Activated B cell treated with CpG ODN at 0.5 μM for 24 hours (primary cell): ENCODE data around the gene HMGB3. TPM values are rescaled to one million over a fixed set of nuclear protein-coding genes. Genes with fewer than 3 reads are reported as not detected.
"Not testable (repeated sequence)": the region's sequence is repeated elsewhere in the genome, so short reads cannot be mapped to it uniquely, and the experiment has no call there.

Source experiments
- ATAC-seq: fragments of 200-7000 bp; cut with Tn5 transposase; one replicate; pipeline ENCODE4 v1.10.0; 2021; ENCODE audit warnings: low read depth, mild to moderate bottlenecking, moderate library complexity
- CTCF ChIA-PET: fragments of 350-600 bp; sonication (Branson Sonifier 250); formaldehyde crosslinking; loops from one replicate; lab custom pipeline; 2021; ENCODE audit warnings: antibody characterized with exemption; lab: Charles Lee
- POLR2A ChIA-PET: fragments of 350-600 bp; sonication (Branson Sonifier 250); formaldehyde crosslinking; loops from one replicate; lab custom pipeline; 2021; ENCODE audit warnings: antibody characterized with exemption; lab: Charles Lee
- DNase-seq: peaks from one replicate; pipeline ENCODE4 v3.0.0; 2022
- H3K27ac Mint-ChIP-seq: one replicate; pipeline ENCODE4 v1.8.0; 2020; ENCODE audit warnings: mixed read lengths
- H3K27me3 Mint-ChIP-seq: one replicate; pipeline ENCODE4 v1.8.0; 2021; ENCODE audit warnings: mixed read lengths
- H3K36me3 Mint-ChIP-seq: one replicate; pipeline ENCODE4 v1.8.0; 2021; ENCODE audit warnings: low read depth, mixed read lengths
- H3K4me1 Mint-ChIP-seq: one replicate; pipeline ENCODE4 v1.8.0; 2021; ENCODE audit warnings: mixed read lengths
- H3K4me3 Mint-ChIP-seq: one replicate; pipeline ENCODE4 v1.8.0; 2020; ENCODE audit warnings: mild to moderate bottlenecking, mixed read lengths
- H3K9me3 Mint-ChIP-seq: one replicate; pipeline ENCODE4 v1.8.0; 2020; ENCODE audit warnings: mixed read lengths
- intact Hi-C: fragments of 100-400 bp; cut with micrococcal nuclease; formaldehyde crosslinking; loops from one replicate; pipeline ENCODE4 v1.15.1; 2024
- total RNA-seq: library from RNA; stranded (reverse); gene quantifications from 2 replicates; pipeline ENCODE4 v1.2.3, GENCODE V29; 2022
- TF ChIP-seq, protein P1 (sequence below): fragments of 200-600 bp; IDR thresholded peaks from one replicate; pipeline ENCODE4 v1.8.0; 2022; ENCODE audit warnings: antibody characterized with exemption, mild to moderate bottlenecking

Gene HMGB3
- total RNA-seq, 1 donor from 2014 or later: 2.5 TPM

DNA sequence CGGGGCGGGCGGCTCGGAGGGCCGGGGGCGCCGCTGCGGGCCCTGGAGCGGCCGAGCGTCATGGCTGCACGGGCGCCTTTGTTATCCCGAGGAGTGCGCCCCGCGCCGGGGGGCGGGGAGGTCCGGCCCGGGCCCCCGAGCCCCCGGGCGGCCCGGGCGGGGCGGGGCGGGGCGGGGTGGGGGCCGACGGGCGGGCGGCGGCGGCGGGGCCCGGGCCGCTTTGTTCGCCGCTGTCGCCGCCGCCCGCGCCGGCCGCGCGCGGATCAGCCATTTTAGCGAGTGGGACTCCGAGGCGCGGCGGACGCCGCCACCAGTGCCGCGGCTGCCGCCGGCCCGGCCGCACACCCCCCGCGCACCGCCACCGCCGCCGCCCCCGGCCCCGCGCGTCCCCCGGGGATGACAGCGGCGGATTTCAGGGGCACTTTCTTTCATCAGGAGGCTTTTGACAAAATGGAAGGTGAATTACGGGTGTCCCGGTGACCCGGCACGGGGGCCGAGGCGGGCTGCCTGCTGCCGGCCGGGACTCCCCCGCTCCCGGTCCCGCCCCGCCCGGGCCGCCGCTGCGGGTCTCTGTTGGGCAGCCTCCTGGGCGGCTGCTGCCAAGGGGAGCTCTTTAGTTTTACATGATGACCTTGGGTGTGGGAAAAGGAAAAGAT, 1.2 kb downstream of the HMGB3 start:
- TF ChIP-seq, protein P1, sequence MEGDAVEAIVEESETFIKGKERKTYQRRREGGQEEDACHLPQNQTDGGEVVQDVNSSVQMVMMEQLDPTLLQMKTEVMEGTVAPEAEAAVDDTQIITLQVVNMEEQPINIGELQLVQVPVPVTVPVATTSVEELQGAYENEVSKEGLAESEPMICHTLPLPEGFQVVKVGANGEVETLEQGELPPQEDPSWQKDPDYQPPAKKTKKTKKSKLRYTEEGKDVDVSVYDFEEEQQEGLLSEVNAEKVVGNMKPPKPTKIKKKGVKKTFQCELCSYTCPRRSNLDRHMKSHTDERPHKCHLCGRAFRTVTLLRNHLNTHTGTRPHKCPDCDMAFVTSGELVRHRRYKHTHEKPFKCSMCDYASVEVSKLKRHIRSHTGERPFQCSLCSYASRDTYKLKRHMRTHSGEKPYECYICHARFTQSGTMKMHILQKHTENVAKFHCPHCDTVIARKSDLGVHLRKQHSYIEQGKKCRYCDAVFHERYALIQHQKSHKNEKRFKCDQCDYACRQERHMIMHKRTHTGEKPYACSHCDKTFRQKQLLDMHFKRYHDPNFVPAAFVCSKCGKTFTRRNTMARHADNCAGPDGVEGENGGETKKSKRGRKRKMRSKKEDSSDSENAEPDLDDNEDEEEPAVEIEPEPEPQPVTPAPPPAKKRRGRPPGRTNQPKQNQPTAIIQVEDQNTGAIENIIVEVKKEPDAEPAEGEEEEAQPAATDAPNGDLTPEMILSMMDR: no peak
- H3K27ac Mint-ChIP-seq: no peak overlapping the region
- H3K27me3 Mint-ChIP-seq: peaks cover 11% of the 10 kb centered on the region

DNA sequence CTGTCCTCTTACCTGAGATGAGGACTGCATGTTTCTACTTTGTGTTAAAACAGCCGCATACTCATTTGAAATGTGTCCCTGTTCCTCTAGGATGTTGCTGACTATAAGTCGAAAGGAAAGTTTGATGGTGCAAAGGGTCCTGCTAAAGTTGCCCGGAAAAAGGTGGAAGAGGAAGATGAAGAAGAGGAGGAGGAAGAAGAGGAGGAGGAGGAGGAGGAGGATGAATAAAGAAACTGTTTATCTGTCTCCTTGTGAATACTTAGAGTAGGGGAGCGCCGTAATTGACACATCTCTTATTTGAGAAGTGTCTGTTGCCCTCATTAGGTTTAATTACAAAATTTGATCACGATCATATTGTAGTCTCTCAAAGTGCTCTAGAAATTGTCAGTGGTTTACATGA, 4.6 kb downstream of the HMGB3 start:
- DNase-seq, H3K27ac Mint-ChIP-seq, POLR2A ChIA-PET, ATAC-seq, H3K9me3 Mint-ChIP-seq, H3K4me1 Mint-ChIP-seq, H3K4me3 Mint-ChIP-seq, CTCF ChIA-PET, H3K36me3 Mint-ChIP-seq: not testable (repeated sequence)
- intact Hi-C loops: loop anchor here (10.0 kb wide), 1 partner anchor 1043 kb away; no protein-coding TSS in a partner anchor
- H3K27me3 Mint-ChIP-seq: peaks cover 11% of the 10 kb centered on the region

More for the DNA sequence above, 1.2 kb downstream of the HMGB3 start:
- Mint-ChIP-seq H3K9me3 (no peaks in the 10 kb centered on the region), H3K4me1 (peaks cover 12% of the 10 kb centered on the region), H3K4me3 (peak overlapping the region; percentile 84), H3K36me3 (no peaks in the 10 kb centered on the region)
- DNase-seq (peak; percentile 25), ATAC-seq (no peak)
- ChIA-PET CTCF (no interaction called here), POLR2A (no interaction called here)
- intact Hi-C loops: loop anchor here (10.0 kb wide), 1 partner anchor 1039 kb away; no protein-coding TSS in a partner anchor

DNA sequence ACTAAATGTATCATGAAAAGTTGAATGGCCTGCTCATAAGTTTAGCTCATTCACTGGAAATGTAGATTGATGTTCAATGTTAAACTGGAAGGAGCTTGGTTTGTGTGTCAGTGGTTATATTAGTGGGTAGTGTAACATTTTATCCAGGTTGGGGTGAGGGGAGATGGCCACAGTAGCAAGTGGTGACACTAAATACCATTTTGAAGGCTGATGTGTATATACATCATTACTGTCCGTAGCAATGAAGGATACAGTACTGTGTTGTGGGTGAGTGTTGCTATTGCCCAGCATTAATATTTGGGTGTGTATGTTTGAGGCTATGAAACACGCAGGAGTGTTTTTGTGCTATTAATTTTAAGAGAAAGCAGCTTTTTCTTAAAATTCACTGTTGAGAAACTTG, 6.3 kb downstream of the HMGB3 start:
- Mint-ChIP-seq H3K4me1 (peaks cover 9% of the 10 kb centered on the region), H3K36me3 (no peaks in the 10 kb centered on the region), H3K27ac (no peak overlapping the region), H3K9me3 (no peaks in the 10 kb centered on the region), H3K4me3 (no peak overlapping the region), H3K27me3 (peaks cover 11% of the 10 kb centered on the region)
- no peak for ATAC-seq
- CTCF ChIA-PET: no interaction called here
- DNase-seq: no peak
- intact Hi-C loops: loop anchor here (10.0 kb wide), 1 partner anchor 1045 kb away; no protein-coding TSS in a partner anchor
- POLR2A ChIA-PET: no interaction called here
- TF ChIP-seq, protein P1: no peak

DNA sequence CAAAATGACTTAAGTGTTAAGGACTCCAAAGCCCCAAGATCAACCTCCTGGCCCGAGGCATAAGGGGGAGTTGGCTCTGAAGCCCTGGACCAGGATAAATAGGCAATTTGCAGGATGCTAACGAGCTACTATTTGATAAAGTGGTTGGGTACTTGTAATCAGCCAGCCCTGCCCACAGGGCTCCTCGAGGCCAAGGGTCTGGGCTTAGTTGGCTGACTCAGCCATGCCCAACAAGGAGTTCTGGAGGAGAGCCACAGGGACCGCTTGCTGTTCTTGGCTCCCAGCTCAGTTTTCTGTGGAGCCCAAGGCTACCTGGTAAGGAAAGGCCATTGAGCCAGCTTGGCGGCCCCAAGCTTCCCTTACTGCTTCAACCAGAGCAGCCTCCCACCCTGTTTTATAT, 7.8 kb downstream of the HMGB3 start:
- ATAC-seq: no peak
- H3K27me3 Mint-ChIP-seq: peaks cover 3% of the 10 kb centered on the region
- intact Hi-C loops: no loop called here
- H3K9me3 Mint-ChIP-seq: no peaks in the 10 kb centered on the region
- no peak for DNase-seq
- no peak overlapping the region for H3K4me3 Mint-ChIP-seq
- CTCF ChIA-PET: no interaction called here
- H3K27ac Mint-ChIP-seq: no peak overlapping the region
- no peaks in the 10 kb centered on the region for H3K4me1 Mint-ChIP-seq
- TF ChIP-seq, protein P1: no peak
- POLR2A ChIA-PET: no interaction called here
- no peaks in the 10 kb centered on the region for H3K36me3 Mint-ChIP-seq

DNA sequence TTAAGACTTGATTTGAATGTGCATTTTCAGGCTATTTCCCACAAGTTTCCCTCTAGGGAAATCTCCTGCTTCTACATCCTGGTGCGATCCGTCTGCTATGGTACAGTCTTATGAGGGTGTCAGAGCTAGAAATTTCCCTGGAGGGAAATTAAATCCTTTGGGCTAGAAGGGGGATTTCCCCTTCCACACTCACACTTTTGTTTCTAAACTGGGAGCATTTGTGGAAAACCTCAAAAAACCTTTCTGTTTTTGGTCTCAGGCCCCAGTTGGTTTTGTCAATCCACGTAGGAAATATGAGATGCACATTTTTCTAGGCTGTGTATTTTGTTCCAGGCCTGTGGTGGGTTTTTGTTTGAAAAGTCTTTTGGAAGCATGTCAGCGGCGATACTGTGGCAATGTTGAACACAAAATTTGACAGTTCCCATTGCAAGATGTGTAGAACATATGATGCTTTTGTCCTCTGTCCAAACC, 17.8 kb downstream of the HMGB3 start:
- intact Hi-C loops: no loop called here
- no peak for ATAC-seq
- DNase-seq: no peak
- TF ChIP-seq, protein P1: no peak
- Mint-ChIP-seq H3K36me3 (no peaks in the 10 kb centered on the region), H3K27ac (no peak overlapping the region), H3K4me1 (no peaks in the 10 kb centered on the region), H3K9me3 (no peaks in the 10 kb centered on the region), H3K4me3 (no peak overlapping the region), H3K27me3 (no peaks in the 10 kb centered on the region)
- CTCF ChIA-PET: interaction anchor here (0.7 kb wide), 1 partner anchor 1105 kb away, joined by 3 read pairs; no protein-coding TSS in a partner anchor
- POLR2A ChIA-PET: no interaction called here
